Endodermal cell (in vitro differentiated cells): ENCODE data around the gene CCT3. TPM values are rescaled to one million over a fixed set of nuclear protein-coding genes. Genes with fewer than 3 reads are reported as not detected.

Source experiments
- DNase-seq: peaks from one replicate; pipeline ENCODE4 v3.0.0-alpha.2; 2017
- H3K27ac ChIP-seq: 2 replicates; pipeline ENCODE4 v1.5.1; 2013; ENCODE audit warnings: mild to moderate bottlenecking, low read depth, low read length, moderate library complexity
- H3K27me3 ChIP-seq: 2 replicates; pipeline ENCODE4 v1.6.1; 2013; ENCODE audit warnings: mild to moderate bottlenecking, low read length, moderate library complexity; ENCODE audit not compliant: insufficient read depth, control insufficient read depth, poor library complexity, severe bottlenecking
- H3K36me3 ChIP-seq: 2 replicates; pipeline ENCODE4 v1.7.0; 2013; ENCODE audit warnings: mild to moderate bottlenecking, low read length, moderate library complexity; ENCODE audit not compliant: control insufficient read depth, insufficient read depth
- H3K4me1 ChIP-seq: one replicate; pipeline ENCODE4 v1.7.0; 2013; ENCODE audit warnings: low read length; ENCODE audit not compliant: control insufficient read depth, insufficient read depth
- H3K4me3 ChIP-seq: 2 replicates; pipeline ENCODE4 v1.5.1; 2013; ENCODE audit warnings: mild to moderate bottlenecking, low read length, moderate library complexity
- H3K9ac ChIP-seq: 2 replicates; pipeline ENCODE4 v1.6.1; 2013; ENCODE audit warnings: mild to moderate bottlenecking, low read length, moderate library complexity; ENCODE audit not compliant: poor library complexity, severe bottlenecking; ENCODE audit errors: extremely low read depth
- H3K9me3 ChIP-seq: 2 replicates; pipeline ENCODE4 v1.6.1; 2013; ENCODE audit warnings: mild to moderate bottlenecking, low read length, moderate library complexity; ENCODE audit not compliant: control insufficient read depth
- H3K27ac Mint-ChIP-seq: 2 replicates; pipeline ENCODE4 v1.8.0; 2020; ENCODE audit warnings: mixed read lengths
- H3K27me3 Mint-ChIP-seq: 2 replicates; pipeline ENCODE4 v1.8.0; 2021; ENCODE audit warnings: mild to moderate bottlenecking, mixed read lengths; ENCODE audit not compliant: insufficient read depth
- H3K36me3 Mint-ChIP-seq: 2 replicates; pipeline ENCODE4 v1.8.0; 2020; ENCODE audit warnings: low read depth, mixed read lengths
- H3K4me1 Mint-ChIP-seq: 2 replicates; pipeline ENCODE4 v1.8.0; 2020; ENCODE audit warnings: mixed read lengths
- H3K4me3 Mint-ChIP-seq: 2 replicates; pipeline ENCODE4 v1.8.0; 2020; ENCODE audit warnings: mild to moderate bottlenecking, moderate library complexity, mixed read lengths
- H3K9me3 Mint-ChIP-seq: 2 replicates; pipeline ENCODE4 v1.8.0; 2020; ENCODE audit warnings: mild to moderate bottlenecking, mixed read lengths
- WGBS, 2 experiments: methylation state at CpG; one replicate each; pipeline versions ENCODE4 v1.1.5 to v1.1.7; 2013; ENCODE audit warnings: missing lambda C conversion rate in 2 of 2, mixed read lengths in 1 of 2; ENCODE audit not compliant: insufficient coverage in 1 of 2, insufficient read length in 1 of 2; 5-methylcytosine and 5-hydroxymethylcytosine counted together
- total RNA-seq, 2 donors: library from RNA; stranded (reverse); fragmentation: NEBNext Ultra II Directional in 1 of 2; extraction: Animal tissue kit (Norgen Biotek cat#: 25700) in 1 of 2; gene quantifications; 2 replicates in 1 of 2; 3 replicates in 1 of 2; pipeline ENCODE4 v1.2.1, GENCODE V29; 2021
- TF ChIP-seq, protein P1 (sequence below): fragments of 200-600 bp; sonication (generic); conservative IDR thresholded peaks from 2 replicates; pipeline ENCODE4 v1.5.0; 2021; ENCODE audit warnings: antibody characterized with exemption, mild to moderate bottlenecking

CCT3 gene
- total RNA-seq, 2 donors from 2014 or later, result 323 to 351 TPM

- Histone ChIP-seq H3K4me1 (no peaks in the 10 kb centered on the region), H3K27ac (no peak overlapping the region), H3K36me3 (peaks cover 83% of the 10 kb centered on the region), H3K9ac (no peak overlapping the region), H3K4me3 (no peak overlapping the region), H3K27me3 (no peaks in the 10 kb centered on the region), H3K9me3 (no peaks in the 10 kb centered on the region)
- Mint-ChIP-seq H3K9me3 (no peaks in the 10 kb centered on the region), H3K4me1 (peaks cover 6% of the 10 kb centered on the region), H3K27me3 (no peaks in the 10 kb centered on the region), H3K36me3 (peaks cover 83% of the 10 kb centered on the region), H3K4me3 (no peak overlapping the region), H3K27ac (peak overlapping the region; percentile 19)
- WGBS, 2 experiments, result 85 to 100% methylated on average over 1 to 2 of the region's 2 CpGs
- DNase-seq, result no peak
- TF ChIP-seq, protein P1, sequence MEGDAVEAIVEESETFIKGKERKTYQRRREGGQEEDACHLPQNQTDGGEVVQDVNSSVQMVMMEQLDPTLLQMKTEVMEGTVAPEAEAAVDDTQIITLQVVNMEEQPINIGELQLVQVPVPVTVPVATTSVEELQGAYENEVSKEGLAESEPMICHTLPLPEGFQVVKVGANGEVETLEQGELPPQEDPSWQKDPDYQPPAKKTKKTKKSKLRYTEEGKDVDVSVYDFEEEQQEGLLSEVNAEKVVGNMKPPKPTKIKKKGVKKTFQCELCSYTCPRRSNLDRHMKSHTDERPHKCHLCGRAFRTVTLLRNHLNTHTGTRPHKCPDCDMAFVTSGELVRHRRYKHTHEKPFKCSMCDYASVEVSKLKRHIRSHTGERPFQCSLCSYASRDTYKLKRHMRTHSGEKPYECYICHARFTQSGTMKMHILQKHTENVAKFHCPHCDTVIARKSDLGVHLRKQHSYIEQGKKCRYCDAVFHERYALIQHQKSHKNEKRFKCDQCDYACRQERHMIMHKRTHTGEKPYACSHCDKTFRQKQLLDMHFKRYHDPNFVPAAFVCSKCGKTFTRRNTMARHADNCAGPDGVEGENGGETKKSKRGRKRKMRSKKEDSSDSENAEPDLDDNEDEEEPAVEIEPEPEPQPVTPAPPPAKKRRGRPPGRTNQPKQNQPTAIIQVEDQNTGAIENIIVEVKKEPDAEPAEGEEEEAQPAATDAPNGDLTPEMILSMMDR, result no peak
Observed at GRCh38 chr1:156260896-156261295, 77.2 kb downstream of the CCT3 start.

- no peak overlapping the region for H3K27ac ChIP-seq
- H3K36me3 ChIP-seq, result peaks cover 76% of the 10 kb centered on the region
- H3K9me3 Mint-ChIP-seq, result no peaks in the 10 kb centered on the region
- H3K9me3 ChIP-seq, result no peaks in the 10 kb centered on the region
- H3K4me3 Mint-ChIP-seq, result no peak overlapping the region
- no peak for DNase-seq
- H3K4me1 Mint-ChIP-seq, result peaks cover 8% of the 10 kb centered on the region
- no peak overlapping the region for H3K4me3 ChIP-seq
- H3K27me3 Mint-ChIP-seq, result no peaks in the 10 kb centered on the region
- H3K27me3 ChIP-seq, result no peaks in the 10 kb centered on the region
- 83 to 100% methylated on average over 1 to 3 of the region's 3 CpGs for WGBS, 2 experiments
- no peaks in the 10 kb centered on the region for H3K4me1 ChIP-seq
- no peak overlapping the region for H3K9ac ChIP-seq
- TF ChIP-seq, protein P1, result peak; percentile 62
- H3K36me3 Mint-ChIP-seq, result peaks cover 74% of the 10 kb centered on the region
- H3K27ac Mint-ChIP-seq, result no peak overlapping the region
Observed at GRCh38 chr1:156259805-156260204, 78.3 kb downstream of the CCT3 start.

Other genes with a start within 250 kb of the CCT3 start
- gene LMNA, start 223.6 kb downstream of the CCT3 start, total RNA-seq, result 10 to 100 TPM; 41.2 to 42.0 TPM
- gene SEMA4A, start 184.7 kb downstream of the CCT3 start, total RNA-seq, result 10 to 100 TPM in 1 of 2 donors, 1 to 10 TPM in 1; 6.4 to 10.3 TPM
- 10 to 100 TPM; 20.9 to 22.7 TPM for gene SLC25A44, start 144.2 kb downstream of the CCT3 start, total RNA-seq
- 100 to 1,000 TPM; 119 TPM for gene PMF1, start 125.3 kb downstream of the CCT3 start, total RNA-seq
- 1 to 10 TPM; 4.6 to 5.4 TPM for gene BGLAP, start 96.1 kb downstream of the CCT3 start, total RNA-seq
- gene PAQR6, start 90.2 kb downstream of the CCT3 start, total RNA-seq, result 10 to 100 TPM; 12.2 to 16.4 TPM
- 100 to 1,000 TPM; 103 to 111 TPM for gene SMG5, start 55.5 kb downstream of the CCT3 start, total RNA-seq
- gene TMEM79, start 54.0 kb downstream of the CCT3 start, total RNA-seq, result 1 to 10 TPM; 1.5 to 1.9 TPM
- gene GLMP, start 42.6 kb downstream of the CCT3 start, total RNA-seq, result 10 to 100 TPM; 70.3 to 85.1 TPM
- not detected for gene VHLL, start 39.0 kb downstream of the CCT3 start, total RNA-seq
- gene TSACC, start 234 bp upstream of the CCT3 start, total RNA-seq, result 1 to 10 TPM in 1 of 2 donors, under 1 TPM in 1; 0.62 to 1.6 TPM
- 1 to 10 TPM; 3.9 to 4.0 TPM for gene RHBG, start 30.9 kb upstream of the CCT3 start, total RNA-seq
- 10 to 100 TPM; 10.5 to 12.8 TPM for gene MEF2D, start 162.5 kb upstream of the CCT3 start, total RNA-seq
- 10 to 100 TPM; 28.6 to 36.9 TPM for gene IQGAP3, start 234.3 kb upstream of the CCT3 start, total RNA-seq
- not detected for gene TTC24, start 241.4 kb upstream of the CCT3 start, total RNA-seq